Stimulated activated CD8-positive, alpha-beta memory T cell treated with anti-CD3 and anti-CD28 coated beads, Interleukin-7, amount 100 ng/mL, for 24 hours (primary cell): Measurements from ENCODE around the gene PCNX1.
"Not testable (repeated sequence)": the region's sequence is repeated elsewhere in the genome, so short reads cannot be mapped to it uniquely, and the experiment has no call there.

Experiments used
- DNase-seq: peaks from one replicate; pipeline ENCODE4 v3.0.0-alpha.2; 2020; ENCODE audit warnings: low read depth

The PCNX1 gene

GRCh38 chr14:71021347-71022011 is 114.2 kb downstream of the PCNX1 start:
- DNase-seq: no peak

DNA sequence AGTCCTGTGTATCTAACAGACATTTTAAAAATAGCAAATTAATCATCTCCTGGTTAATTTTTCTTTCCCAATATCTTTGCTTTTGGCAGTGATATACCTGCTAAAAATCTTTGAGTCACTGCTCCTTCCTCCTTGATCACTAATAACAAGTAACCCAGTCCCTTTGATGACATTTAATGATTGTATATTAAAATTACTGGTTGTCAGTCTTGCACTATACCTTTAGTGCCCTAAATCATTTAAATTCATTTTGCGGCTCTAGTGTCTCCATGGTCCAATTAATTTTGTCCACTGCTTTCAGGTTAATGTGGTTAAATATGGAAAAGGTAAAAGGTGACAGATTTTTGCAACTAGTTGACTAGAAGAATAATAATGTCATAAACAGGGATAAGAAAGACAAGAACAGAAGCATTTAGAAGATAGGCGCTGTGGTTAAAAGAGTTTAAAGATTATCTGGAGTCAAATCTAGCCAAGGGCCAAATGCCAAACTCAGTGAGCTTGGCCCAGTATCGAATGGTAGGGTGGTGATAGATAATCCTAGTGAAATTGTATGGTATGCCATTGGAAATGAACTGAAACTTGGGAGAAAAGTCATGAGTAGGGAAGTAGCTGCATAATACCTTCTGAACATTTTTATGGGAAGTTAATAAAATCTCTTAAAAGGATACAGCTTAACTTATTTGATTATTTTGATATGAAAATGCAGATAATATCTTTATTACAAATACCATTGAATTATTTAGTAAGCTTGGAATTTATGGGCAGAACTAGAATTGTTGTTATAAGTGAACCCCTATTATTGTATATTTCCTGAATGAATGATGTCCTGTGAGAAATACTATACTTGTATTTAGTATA is 115.0 kb downstream of the PCNX1 start:
- DNase-seq: no peak

- DNase-seq: no peak
Measured at GRCh38 chr14:71022939-71023338, 115.7 kb downstream of the PCNX1 start.

DNA sequence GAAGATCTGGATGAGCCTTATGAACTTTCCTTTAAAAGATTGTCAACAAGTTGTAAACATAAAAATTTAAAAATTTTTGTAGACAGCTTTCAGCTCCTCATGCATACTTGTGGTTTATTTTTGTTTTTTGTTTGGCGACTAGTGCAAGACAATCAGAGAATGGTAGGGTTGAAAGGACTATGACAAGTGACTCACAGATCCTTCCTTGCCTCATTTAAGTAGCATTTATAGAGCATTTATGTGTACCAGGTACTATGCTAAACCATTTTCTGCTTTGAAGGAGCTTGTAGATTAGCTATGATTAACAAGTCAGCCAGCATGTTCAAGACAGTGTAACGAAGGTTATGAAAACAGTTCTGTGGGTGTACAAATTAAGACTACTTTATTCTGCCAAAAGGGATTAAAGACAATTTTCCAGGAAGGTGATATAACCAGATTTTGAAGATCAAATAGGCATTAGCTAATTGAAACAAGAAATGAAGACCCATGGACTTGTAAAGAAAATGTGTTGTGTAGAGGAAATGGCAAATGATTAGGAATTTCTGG is 122.0 kb downstream of the PCNX1 start:
- no peak for DNase-seq

- no peak for DNase-seq
Measured at GRCh38 chr14:71031000-71031399, 123.7 kb downstream of the PCNX1 start.

GRCh38 chr14:71036433-71036832 is 129.2 kb downstream of the PCNX1 start:
- DNase-seq: no peak

GRCh38 chr14:71048393-71048792 is 141.1 kb downstream of the PCNX1 start:
- DNase-seq: no peak

- DNase-seq: no peak
Measured at GRCh38 chr14:71049435-71050133, 142.3 kb downstream of the PCNX1 start.

- no peak for DNase-seq
Measured at GRCh38 chr14:71050227-71050823, 143.1 kb downstream of the PCNX1 start.

- DNase-seq: no peak
Measured at GRCh38 chr14:71054706-71055105, 147.4 kb downstream of the PCNX1 start.

- DNase-seq: no peak
Measured at GRCh38 chr14:71056168-71056567, 148.9 kb downstream of the PCNX1 start.

DNA sequence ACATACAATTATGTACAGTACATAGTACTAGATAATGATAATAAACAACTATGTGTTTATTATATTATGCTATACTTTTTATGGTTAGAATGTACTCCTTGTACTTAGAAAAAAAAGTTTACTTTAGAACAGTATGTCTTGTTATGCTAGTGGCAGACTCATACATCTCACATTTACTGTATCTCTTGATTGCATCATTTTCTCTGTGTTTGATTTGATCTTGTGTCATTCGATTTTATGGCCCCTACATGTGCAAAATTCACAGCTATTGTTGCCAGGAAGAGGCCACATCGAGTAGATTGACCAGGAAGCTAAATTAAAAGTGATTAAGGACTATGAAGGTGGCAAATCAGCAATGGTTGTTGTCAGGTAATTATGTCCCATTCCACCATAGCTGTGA is 153.0 kb downstream of the PCNX1 start:
- no peak for DNase-seq

DNA sequence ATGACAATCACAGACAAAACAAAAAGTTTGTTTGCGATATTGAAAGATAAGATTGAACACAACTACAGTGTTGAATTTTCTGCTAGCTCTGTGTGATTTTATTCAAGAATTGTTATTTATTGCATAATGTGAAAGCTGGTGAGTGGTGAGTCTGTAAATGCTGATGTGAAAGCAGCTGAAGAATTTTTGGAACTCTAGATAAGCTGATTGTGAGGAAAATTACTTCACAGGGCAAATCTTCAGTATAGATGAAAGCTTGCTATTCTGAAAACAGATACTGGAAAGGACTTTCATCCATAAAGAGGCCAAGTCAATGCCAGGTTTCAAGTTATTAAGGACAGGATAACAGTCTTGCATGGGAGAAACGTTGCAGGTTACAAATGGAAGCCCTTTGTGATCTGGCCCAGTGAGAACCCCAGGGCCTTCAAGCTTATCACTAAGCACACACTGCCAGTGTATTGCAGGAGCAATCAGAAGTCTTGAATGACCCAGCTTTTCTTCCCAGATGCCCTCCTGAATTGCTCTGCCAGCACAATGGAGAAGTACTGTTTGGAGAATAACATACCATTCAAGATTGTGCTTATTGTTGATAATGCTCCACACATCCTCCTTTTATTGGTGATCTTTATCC is 153.7 kb downstream of the PCNX1 start:
- no peak for DNase-seq

GRCh38 chr14:71061458-71061857 is 154.2 kb downstream of the PCNX1 start:
- no peak for DNase-seq

GRCh38 chr14:71062581-71063303 is 155.5 kb downstream of the PCNX1 start:
- no peak for DNase-seq

- DNase-seq: no peak
Measured at GRCh38 chr14:71063351-71063750, 156.1 kb downstream of the PCNX1 start.

GRCh38 chr14:71064747-71065146 is 157.5 kb downstream of the PCNX1 start:
- not testable (repeated sequence) for DNase-seq

DNA sequence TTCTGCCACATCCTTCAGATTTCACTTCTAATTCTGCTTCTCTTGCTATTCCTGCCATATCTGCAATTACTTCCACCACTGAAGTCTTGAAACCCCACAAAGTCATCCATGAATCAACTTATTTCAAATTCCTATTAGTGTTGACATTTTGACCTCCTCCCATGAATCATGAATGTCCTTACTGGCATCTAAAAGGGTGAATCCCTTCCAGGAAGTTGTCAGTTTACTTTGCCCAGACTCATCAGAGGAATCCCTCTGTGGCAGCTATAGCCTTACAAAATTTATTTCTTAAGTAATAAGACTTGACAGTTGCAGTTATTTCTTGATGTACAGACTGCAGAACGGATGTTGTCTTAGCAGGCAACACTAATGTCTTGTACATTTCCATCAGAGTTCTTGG is 162.9 kb downstream of the PCNX1 start:
- no peak for DNase-seq

DNA sequence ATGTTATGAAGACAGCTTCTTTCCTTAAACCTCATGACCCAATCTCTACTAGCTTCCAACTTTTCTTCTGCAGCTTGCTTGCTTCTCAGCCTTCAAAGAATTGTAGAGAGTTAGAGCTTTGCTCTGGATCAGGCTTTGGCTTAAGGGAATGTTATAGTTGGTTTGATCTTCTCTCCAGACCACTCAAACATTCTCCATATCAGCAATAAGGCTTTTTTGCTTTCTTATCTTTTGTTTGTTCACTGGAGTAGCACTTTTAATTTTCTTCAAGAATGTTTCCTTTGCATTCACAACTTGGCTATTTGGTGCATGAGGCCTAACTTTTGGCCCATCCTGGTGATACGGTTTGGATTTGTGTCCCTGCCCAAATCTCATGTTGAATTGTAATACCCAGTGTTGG is 163.8 kb downstream of the PCNX1 start:
- no peak for DNase-seq

DNA sequence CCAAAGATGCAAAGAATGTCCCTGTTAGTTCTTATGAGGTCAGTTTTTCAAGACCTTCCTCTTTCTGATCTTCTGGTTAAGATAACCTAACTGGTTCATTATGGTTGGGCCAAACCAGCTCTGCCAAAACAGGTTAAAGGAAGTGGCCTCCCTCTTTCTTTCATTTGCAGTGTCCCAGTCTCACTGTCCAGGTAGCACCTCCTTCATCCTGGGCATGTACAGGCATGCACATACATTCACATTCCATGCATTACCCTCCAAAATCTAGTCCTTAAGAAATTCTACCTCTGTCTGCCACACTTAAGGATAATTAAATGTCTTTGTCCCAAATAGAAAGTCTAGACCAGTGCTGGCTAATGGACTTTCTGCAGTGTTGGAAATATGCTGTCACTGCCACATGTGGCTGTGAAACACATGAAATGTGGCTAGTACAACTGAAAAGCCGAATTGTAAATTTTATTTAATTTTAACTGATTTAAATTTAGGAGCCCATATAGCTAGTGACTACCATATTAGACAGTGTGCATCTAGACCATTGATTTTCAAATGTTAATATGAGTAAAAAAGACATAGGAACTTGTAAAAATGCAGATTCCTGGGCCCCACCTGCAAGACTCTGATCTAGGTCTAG is 169.3 kb downstream of the PCNX1 start:
- DNase-seq: no peak

GRCh38 chr14:71078500-71078899 is 171.2 kb downstream of the PCNX1 start:
- DNase-seq: no peak
